Spinal cord (tissue), 10 donors: ENCODE data around the gene IL22RA2. TPM values are rescaled to one million over a fixed set of nuclear protein-coding genes. Genes with fewer than 3 reads are reported as not detected.
"Not testable (repeated sequence)": the region's sequence is repeated elsewhere in the genome, so short reads cannot be mapped to it uniquely, and the experiment has no call there.

Source experiments
- DNase-seq, 6 donors: peaks; one replicate each; pipeline versions ENCODE4 v3.0.0 to v3.0.0-alpha.2; 2013 to 2015; ENCODE audit warnings: low spot score in 6 of 6, low read depth in 4 of 6
- H3K27ac ChIP-seq: one replicate; pipeline ENCODE4 v1.5.1; 2013; ENCODE audit warnings: low read depth, low read length, control low read depth
- H3K27me3 ChIP-seq: one replicate; pipeline ENCODE4 v1.6.1; 2013; ENCODE audit warnings: low read length; ENCODE audit not compliant: control insufficient read depth, insufficient read depth
- H3K36me3 ChIP-seq: one replicate; pipeline ENCODE4 v1.6.1; 2013; ENCODE audit warnings: low read length; ENCODE audit not compliant: control insufficient read depth, insufficient read depth
- H3K4me1 ChIP-seq: one replicate; pipeline ENCODE4 v1.6.1; 2013; ENCODE audit warnings: low read length; ENCODE audit not compliant: control insufficient read depth, insufficient read depth
- H3K4me3 ChIP-seq: one replicate; pipeline ENCODE4 v1.5.1; 2013; ENCODE audit warnings: low read depth, low read length, control low read depth
- H3K9me3 ChIP-seq: one replicate; pipeline ENCODE4 v1.6.1; 2013; ENCODE audit warnings: low read length; ENCODE audit not compliant: control insufficient read depth, insufficient read depth
- WGBS: methylation state at CpG from one replicate; pipeline ENCODE4 v1.1.5; 2013; ENCODE audit warnings: missing lambda C conversion rate; ENCODE audit not compliant: insufficient coverage; 5-methylcytosine and 5-hydroxymethylcytosine counted together
- polyA plus RNA-seq, 2 donors: library from polyadenylated mRNA; unstranded; fragments of 120-200 nt; gene quantifications; one replicate each; pipeline ENCODE4 v1.2.1, GENCODE V29; 2013; ENCODE audit not compliant: insufficient read length in 2 of 2
- total RNA-seq, 2 donors: library from RNA; depleted of rRNA in 1 of 2; stranded (reverse); fragments of 120-200 nt in 1 of 2; fragments of >200 nt in 1 of 2; gene quantifications; one replicate each; pipeline versions ENCODE4 v1.2.3 to v1.2.4, GENCODE V29; 2013 to 2014
- donor health status: healthy.

IL22RA2 gene
- total and polyA plus RNA-seq, 4 donors, result not detected

DNA sequence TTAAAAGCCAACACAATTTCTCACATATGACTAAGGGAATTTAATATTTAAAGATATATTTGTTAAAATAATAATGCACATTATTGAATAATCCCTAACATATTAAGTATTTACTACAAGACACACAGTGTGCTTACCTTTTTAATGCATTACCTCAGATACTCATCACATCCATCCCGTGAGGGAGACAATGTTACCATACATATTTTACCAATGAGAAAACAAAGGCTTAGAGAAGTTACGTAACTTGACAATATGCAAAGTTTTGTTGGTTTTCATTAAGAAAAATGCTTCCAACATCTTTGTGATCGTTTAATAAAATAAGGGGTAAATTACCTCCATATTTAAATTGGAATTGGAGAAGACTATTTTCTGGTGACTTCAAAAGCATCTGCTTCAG lies 41.5 kb upstream of the IL22RA2 start:
- no CpG with 5 or more reads among the region's 3 CpGs for WGBS
- Histone ChIP-seq H3K4me1 (peaks cover 7% of the 10 kb centered on the region), H3K27me3 (no peaks in the 10 kb centered on the region), H3K9me3 (no peaks in the 10 kb centered on the region), H3K27ac (no peak overlapping the region), H3K36me3 (no peaks in the 10 kb centered on the region), H3K4me3 (no peak overlapping the region)
- no peak for DNase-seq

DNA sequence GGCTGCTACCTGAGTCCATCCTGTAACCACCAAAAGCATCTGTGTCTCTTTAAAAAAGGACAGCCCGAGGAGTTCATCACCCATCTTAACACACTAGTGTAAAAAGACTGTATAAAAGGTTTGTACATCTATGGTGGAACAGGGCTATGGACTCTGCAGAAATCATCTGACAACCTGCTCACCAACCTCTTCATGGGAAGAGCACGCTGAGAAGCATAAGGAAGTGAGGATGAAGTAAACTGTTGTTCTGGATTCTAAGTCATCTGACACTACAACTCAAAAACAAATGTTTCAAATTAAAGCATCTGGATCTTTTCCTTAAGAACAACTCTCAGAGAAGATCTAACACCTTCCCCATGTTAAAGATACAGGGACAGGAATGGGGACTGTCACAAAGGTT lies 40.4 kb upstream of the IL22RA2 start:
- WGBS, result no CpG with 5 or more reads among the region's 2 CpGs
- H3K4me3 ChIP-seq, result no peak overlapping the region
- peaks cover 7% of the 10 kb centered on the region for H3K4me1 ChIP-seq
- H3K27ac ChIP-seq, result no peak overlapping the region
- no peak for DNase-seq
- no peaks in the 10 kb centered on the region for H3K9me3 ChIP-seq
- H3K36me3 ChIP-seq, result no peaks in the 10 kb centered on the region
- no peaks in the 10 kb centered on the region for H3K27me3 ChIP-seq

DNA sequence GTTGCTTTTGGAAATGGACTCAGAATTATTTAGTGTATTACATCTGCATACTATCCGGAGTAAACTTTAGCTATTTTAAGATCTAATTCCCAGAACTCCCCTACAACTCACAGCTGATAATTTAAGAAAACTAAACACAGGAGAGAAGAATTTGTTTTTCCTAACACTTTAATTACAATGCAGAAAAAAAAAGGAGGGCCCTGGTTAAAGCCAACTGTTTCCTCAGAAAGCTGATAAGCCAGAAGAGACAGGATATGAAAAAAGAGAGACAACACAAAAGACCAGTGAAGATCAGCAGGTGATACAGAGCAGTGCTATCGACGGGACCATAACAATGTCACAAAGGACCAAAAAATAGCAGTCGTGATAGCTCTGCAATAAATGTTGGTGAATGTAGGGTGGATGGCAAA lies 39.9 kb upstream of the IL22RA2 start:
- Histone ChIP-seq H3K27ac (no peak overlapping the region), H3K27me3 (no peaks in the 10 kb centered on the region), H3K4me1 (peaks cover 6% of the 10 kb centered on the region), H3K4me3 (no peak overlapping the region), H3K9me3 (peaks cover under 1% of the 10 kb centered on the region), H3K36me3 (no peaks in the 10 kb centered on the region)
- 90% methylated on average over 3 of the region's 4 CpGs for WGBS
- no peak for DNase-seq

DNA sequence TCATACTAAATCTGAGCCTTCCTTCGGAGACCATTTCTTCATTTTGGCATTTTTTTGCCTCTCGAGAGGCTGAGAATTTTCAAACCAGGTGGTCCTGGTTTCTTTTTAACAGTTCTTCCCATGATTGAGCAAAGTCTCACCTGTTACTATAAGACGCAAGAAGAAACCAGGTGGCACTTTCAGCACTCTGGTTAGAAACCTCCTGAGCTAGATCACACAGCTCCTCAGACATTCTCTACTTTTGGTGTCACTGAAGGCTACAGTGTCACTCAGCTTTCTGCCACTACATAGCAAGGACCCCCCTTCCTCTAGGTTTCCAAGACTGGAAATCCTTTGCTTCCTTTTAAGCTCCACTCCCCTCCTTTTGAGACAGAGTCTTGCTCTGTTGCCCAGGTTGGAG lies 38.5 kb upstream of the IL22RA2 start:
- H3K36me3 ChIP-seq, result no peaks in the 10 kb centered on the region
- DNase-seq, result no peak
- no peaks in the 10 kb centered on the region for H3K4me1 ChIP-seq
- no peak overlapping the region for H3K27ac ChIP-seq
- no peak overlapping the region for H3K4me3 ChIP-seq
- peaks cover 3% of the 10 kb centered on the region for H3K9me3 ChIP-seq
- H3K27me3 ChIP-seq, result no peaks in the 10 kb centered on the region
- WGBS, result 100% methylated on average over 3 of the region's 3 CpGs

DNA sequence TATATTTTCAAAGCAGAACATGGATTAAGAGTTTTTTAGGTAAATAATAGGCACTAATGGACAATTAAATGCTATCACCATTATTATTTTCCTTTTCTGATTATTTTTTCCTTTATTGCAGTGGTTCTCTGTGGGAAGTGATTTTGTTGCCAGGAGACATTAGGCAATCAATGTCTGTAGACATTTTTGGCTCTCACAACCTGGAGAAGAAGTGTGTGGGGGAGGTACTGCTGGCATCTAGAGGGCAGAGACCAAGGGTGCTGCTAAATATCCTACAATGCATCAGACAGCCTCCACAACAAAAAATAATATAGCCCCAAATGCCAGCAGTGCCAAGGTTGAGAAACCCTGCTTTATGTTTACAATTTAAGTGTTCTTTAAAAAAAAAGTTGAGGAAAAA lies 37.5 kb upstream of the IL22RA2 start:
- Histone ChIP-seq H3K4me1 (no peaks in the 10 kb centered on the region), H3K9me3 (peaks cover 3% of the 10 kb centered on the region), H3K27me3 (no peaks in the 10 kb centered on the region), H3K27ac (no peak overlapping the region), H3K36me3 (no peaks in the 10 kb centered on the region), H3K4me3 (no peak overlapping the region)
- DNase-seq, result no peak

DNA sequence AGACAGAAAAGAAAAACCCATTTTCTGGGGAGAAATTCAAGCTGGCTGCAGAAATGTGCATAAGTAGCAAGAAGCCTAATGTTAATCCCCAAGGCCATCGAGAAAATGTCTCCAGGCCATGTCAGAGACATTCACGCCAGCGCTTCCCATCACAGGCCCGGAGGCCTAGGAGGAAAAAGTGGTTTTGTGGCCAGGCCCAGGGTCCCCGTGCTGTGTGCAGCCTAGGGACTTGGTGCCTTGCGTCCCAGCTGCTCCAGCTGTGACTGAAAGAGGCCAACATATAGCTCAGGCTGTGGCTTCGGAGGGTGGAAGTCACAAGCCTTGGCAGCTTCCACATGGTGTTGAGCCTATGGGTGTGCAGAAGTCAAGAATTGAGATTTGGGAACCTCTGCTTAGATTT lies 34.8 kb upstream of the IL22RA2 start:
- Histone ChIP-seq H3K36me3 (peaks cover 4% of the 10 kb centered on the region), H3K9me3 (peaks cover 3% of the 10 kb centered on the region), H3K27ac (no peak overlapping the region), H3K4me3 (no peak overlapping the region), H3K4me1 (no peaks in the 10 kb centered on the region), H3K27me3 (no peaks in the 10 kb centered on the region)
- WGBS, result 97% methylated on average over 7 of the region's 7 CpGs
- DNase-seq, result no peak

DNA sequence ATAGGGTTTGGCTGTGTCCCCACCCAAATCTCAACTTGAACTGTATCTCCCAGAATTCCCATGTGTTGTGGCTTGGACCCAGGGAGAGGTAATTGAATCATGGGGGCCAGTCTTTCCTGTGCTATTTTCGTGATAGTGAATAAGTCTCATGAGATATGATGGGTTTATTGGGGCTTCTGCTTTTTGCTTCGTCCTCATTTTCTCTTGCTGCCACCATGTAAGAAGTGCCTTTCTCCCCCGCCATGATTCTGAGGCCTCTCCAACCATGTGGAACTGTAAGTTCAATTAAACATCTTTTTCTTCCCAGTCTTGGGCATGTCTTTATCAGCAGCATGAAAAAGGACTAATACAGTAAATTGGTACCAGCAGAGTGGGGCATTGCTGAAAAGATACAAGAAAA lies 34.0 kb upstream of the IL22RA2 start:
- not testable (repeated sequence) for H3K36me3 ChIP-seq, H3K27me3 ChIP-seq, H3K4me1 ChIP-seq, DNase-seq, H3K4me3 ChIP-seq, H3K9me3 ChIP-seq, H3K27ac ChIP-seq
- 100% methylated on average over 1 of the region's 3 CpGs for WGBS

DNA sequence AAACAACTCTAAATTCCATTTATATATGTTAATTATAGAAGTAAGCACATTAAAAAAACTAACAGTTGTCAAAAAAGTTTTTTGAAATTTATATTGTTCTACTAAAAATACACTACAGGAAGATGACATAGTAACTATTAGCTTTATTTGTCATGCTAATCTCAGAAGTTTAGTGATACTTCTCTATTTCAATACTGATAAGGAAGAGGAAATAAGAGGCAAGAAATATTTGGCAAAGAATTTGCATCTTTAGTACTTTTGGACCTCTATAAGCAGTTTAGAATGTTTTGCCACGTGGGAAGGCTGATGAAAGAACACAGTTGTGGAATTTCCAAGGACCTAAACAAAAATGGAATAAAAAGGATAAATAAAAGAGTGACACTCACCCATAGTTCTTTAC lies 33.1 kb upstream of the IL22RA2 start:
- peaks cover 6% of the 10 kb centered on the region for H3K36me3 ChIP-seq
- H3K27me3 ChIP-seq, result no peaks in the 10 kb centered on the region
- no CpG with 5 or more reads among the region's 1 CpG for WGBS
- DNase-seq, result no peak
- H3K4me3 ChIP-seq, result no peak overlapping the region
- no peak overlapping the region for H3K27ac ChIP-seq
- no peaks in the 10 kb centered on the region for H3K4me1 ChIP-seq
- H3K9me3 ChIP-seq, result peaks cover 3% of the 10 kb centered on the region

DNA sequence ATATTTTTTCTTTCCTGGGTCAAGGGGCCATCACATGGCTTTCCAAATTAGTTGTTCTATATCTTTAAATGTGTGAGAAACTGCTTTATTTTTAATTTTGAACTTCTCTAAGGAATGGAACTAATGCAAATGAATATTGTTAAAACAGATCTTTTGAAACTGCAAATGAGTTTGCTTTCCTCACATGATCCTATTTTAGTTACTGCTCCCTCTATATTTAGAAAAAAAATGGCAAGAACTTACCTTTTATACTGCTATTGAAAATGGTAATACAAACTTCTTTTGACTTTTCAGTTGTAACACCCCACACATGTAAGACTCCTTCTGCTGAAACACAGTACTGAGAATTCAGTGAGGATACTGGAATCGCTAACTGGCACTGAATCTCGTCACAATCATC lies 29.8 kb upstream of the IL22RA2 start:
- WGBS, result no CpG with 5 or more reads among the region's 2 CpGs
- Histone ChIP-seq H3K9me3 (peaks cover 2% of the 10 kb centered on the region), H3K27me3 (no peaks in the 10 kb centered on the region), H3K4me1 (no peaks in the 10 kb centered on the region), H3K4me3 (no peak overlapping the region), H3K36me3 (peaks cover 9% of the 10 kb centered on the region), H3K27ac (no peak overlapping the region)
- no peak for DNase-seq

DNA sequence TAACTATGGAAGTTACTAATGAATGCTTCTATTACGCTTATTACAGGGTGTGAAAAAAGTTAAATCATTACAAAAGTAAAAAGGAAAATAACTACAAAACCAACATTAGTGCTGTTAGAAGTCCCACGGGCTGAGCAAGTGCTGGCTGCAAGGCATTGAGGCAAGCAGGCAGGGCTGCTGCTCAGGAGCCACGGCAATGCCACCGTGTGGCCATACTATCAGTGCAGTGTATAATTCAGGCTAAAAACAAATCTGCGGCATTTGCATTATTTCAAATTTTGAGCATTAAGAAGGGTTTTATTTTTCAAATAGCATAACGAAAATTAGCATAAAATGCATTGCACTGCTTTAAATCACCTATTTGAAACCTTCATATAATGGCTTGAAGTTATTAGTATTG lies 28.6 kb upstream of the IL22RA2 start:
- WGBS, result 93% methylated on average over 2 of the region's 6 CpGs
- Histone ChIP-seq H3K27ac (no peak overlapping the region), H3K9me3 (no peaks in the 10 kb centered on the region), H3K27me3 (no peaks in the 10 kb centered on the region), H3K4me1 (no peaks in the 10 kb centered on the region), H3K4me3 (no peak overlapping the region), H3K36me3 (peaks cover 9% of the 10 kb centered on the region)
- DNase-seq, result peak in 2 of 6 donors; percentile 6 to 15
